ENCODE measurements around the gene TENT4A.
A peak's percentile ranks its signal among the peaks of the same experiment; 100 is the strongest.

TENT4A gene

DNA sequence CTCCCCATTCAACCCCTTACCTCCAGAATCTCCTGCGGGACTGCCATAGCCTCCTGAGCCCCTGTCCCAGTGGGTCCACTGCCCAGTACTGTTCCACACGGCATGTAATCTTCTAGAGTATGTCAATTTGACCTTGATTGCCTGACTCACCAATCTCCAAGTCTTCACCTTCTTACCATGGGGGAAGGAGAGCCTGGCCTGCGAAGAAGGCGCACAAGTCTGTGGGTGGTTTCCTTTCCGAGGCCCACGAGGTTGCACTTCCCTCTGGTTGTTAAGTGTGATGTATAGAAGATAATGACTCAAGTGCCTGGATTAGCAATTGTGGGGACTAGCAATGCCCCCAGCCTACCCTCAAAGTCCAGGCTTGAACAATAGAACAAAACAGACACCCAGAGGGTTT, 8.1 kb upstream of the TENT4A start:
- Histone ChIP-seq H3K9me3 (no peaks in the 10 kb centered on the region), H3K27me3 (ENCODE audit: low read depth) (no peaks in the 10 kb centered on the region), H3K4me3 (no peak overlapping the region), H3K36me3 (replicated peaks) (no peaks in the 10 kb centered on the region), H3K4me1 (no peaks in the 10 kb centered on the region)
- DNase-seq (ENCODE audit: low spot score in 2 of 2) = no peak
- in situ Hi-C loops (cut with MboI; ENCODE audit: low sequenced_read_pairs) = no loop called here

GRCh38 chr5:6705959-6706358, 7.3 kb upstream of the TENT4A start:
- no peaks in the 10 kb centered on the region for H3K27me3 ChIP-seq (ENCODE audit: low read depth)
- H3K4me1 ChIP-seq = no peaks in the 10 kb centered on the region
- in situ Hi-C loops (cut with MboI; ENCODE audit: low sequenced_read_pairs) = no loop called here
- no peaks in the 10 kb centered on the region for H3K36me3 ChIP-seq (replicated peaks)
- no peaks in the 10 kb centered on the region for H3K9me3 ChIP-seq
- H3K4me3 ChIP-seq = no peak overlapping the region
- no peak for DNase-seq (ENCODE audit: low spot score in 2 of 2)

GRCh38 chr5:6707852-6708251, 5.4 kb upstream of the TENT4A start:
- peaks cover 4% of the 10 kb centered on the region; the same call in 1 of the 2 replicates for H3K4me1 ChIP-seq
- no peaks in the 10 kb centered on the region for H3K36me3 ChIP-seq (replicated peaks)
- DNase-seq (ENCODE audit: low spot score in 2 of 2) = no peak
- H3K9me3 ChIP-seq = no peaks in the 10 kb centered on the region
- in situ Hi-C loops (cut with MboI; ENCODE audit: low sequenced_read_pairs) = no loop called here
- H3K27me3 ChIP-seq (ENCODE audit: low read depth) = no peaks in the 10 kb centered on the region
- no peak overlapping the region for H3K4me3 ChIP-seq

GRCh38 chr5:6708814-6709213, 4.4 kb upstream of the TENT4A start:
- H3K4me1 ChIP-seq = peaks cover 4% of the 10 kb centered on the region; the same call in 1 of the 2 replicates
- H3K27me3 ChIP-seq (ENCODE audit: low read depth) = no peaks in the 10 kb centered on the region
- in situ Hi-C loops (cut with MboI; ENCODE audit: low sequenced_read_pairs) = no loop called here
- H3K9me3 ChIP-seq = no peaks in the 10 kb centered on the region
- no peak overlapping the region for H3K4me3 ChIP-seq
- no peaks in the 10 kb centered on the region for H3K36me3 ChIP-seq (replicated peaks)
- no peak for DNase-seq (ENCODE audit: low spot score in 2 of 2)

DNA sequence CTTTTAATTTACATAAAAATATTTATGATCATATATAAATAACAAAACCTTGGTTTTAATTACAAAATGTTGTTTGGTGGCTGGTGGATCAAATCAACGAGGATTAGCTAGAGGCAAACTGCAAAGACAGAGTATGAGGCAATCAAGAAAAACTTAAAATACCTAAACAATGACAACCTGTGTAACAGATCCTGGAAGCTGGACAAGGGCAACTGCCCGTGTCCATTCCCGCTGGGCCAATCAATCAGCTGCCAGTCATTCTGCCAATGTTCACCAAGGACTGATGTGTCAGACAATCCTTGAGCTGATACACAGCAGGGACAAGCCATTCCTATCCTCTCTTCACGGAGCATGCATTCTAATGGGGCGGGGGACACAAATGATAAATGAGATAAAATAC, 3.2 kb upstream of the TENT4A start:
- no peaks in the 10 kb centered on the region for H3K9me3 ChIP-seq
- H3K27me3 ChIP-seq (ENCODE audit: low read depth) = no peaks in the 10 kb centered on the region
- in situ Hi-C loops (cut with MboI; ENCODE audit: low sequenced_read_pairs) = no loop called here
- H3K4me1 ChIP-seq = peaks cover 4% of the 10 kb centered on the region; the same call in 1 of the 2 replicates
- no peak overlapping the region for H3K4me3 ChIP-seq
- H3K36me3 ChIP-seq (replicated peaks) = no peaks in the 10 kb centered on the region; the same call in 1 of the 2 replicates
- DNase-seq (ENCODE audit: low spot score in 2 of 2) = no peak

- no peaks in the 10 kb centered on the region for H3K9me3 ChIP-seq
- in situ Hi-C loops (cut with MboI; ENCODE audit: low sequenced_read_pairs) = no loop called here
- DNase-seq (ENCODE audit: low spot score in 2 of 2) = no peak
Observed at GRCh38 chr5:6710551-6711318, 2.5 kb upstream of the TENT4A start.

DNA sequence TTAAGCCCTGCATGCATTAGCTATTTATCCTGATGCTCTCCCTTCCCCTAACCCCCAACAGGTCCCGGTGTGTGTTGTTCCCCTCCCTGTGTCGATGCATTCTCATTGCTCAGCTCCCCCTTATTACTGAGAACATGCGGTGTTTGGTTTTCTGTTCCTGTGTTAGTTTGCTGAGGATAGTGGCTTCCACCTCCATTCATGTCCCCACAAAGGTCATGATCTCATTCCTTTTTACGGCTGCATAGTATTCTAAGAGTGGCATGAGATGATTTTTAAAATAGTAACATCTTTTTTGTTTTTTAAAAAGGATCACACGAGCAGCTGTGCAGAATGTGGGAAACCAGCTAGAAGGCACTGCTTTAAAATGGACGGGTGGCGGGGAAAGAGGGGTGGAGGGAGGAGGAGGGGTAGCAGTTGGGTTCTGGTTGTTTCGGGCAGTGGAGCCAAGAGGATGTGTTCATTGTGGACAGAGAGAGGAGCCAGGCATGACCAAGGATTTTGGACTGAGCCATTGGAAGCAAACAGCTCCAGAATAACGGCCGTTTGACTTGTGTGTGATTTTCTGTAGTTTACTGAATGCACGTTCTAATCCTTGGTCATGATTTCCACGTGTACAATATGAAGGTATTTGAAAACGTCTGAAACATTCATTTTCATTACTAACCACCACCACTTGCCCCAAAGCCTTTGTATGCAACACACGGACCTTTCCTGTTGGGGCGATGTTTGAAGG, 1.7 kb upstream of the TENT4A start:
- Histone ChIP-seq H3K4me1 (peaks cover 7% of the 10 kb centered on the region; the same call in 1 of the 2 replicates), H3K4me3 (peak overlapping the region; percentile 48), H3K36me3 (replicated peaks) (peaks cover 1% of the 10 kb centered on the region), H3K9me3 (no peaks in the 10 kb centered on the region), H3K27me3 (ENCODE audit: low read depth) (no peaks in the 10 kb centered on the region)
- in situ Hi-C loops (cut with MboI; ENCODE audit: low sequenced_read_pairs) = no loop called here
- no peak for DNase-seq (ENCODE audit: low spot score in 2 of 2)

More at GRCh38 chr5:6710551-6711318, 2.5 kb upstream of the TENT4A start:
- Histone ChIP-seq H3K27me3 (ENCODE audit: low read depth) (no peaks in the 10 kb centered on the region), H3K36me3 (replicated peaks) (no peaks in the 10 kb centered on the region; the same call in 1 of the 2 replicates), H3K4me1 (peaks cover 4% of the 10 kb centered on the region; the same call in 1 of the 2 replicates), H3K4me3 (no peak overlapping the region)

DNA sequence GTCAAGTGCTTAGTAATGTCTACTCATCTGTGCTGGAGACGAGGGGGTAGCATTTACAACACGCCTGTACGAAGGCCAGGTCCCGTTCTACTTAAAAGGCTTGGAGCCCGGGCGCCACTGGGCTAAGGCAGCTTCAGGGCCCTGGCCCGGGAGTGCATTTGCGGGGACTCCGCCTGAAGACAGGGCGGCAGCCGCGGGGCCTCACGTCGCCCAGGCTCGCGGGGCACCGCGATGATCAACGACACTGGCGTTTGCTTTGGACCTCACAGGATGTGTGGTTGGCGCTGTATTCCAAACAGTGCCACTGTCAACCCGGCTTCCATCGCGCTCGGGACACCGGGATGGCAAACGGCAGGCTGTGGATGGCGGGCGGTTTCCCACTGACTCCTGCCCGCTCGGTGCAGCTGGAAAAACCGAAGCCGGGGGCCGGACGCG, 1.1 kb upstream of the TENT4A start:
- DNase-seq (ENCODE audit: low spot score in 2 of 2) = peak; percentile 12 to 52

GRCh38 chr5:6712577-6713273, 507 bp upstream of the TENT4A start:
- Histone ChIP-seq H3K4me3 (peak overlapping the region; percentile 48), H3K27me3 (ENCODE audit: low read depth) (no peaks in the 10 kb centered on the region), H3K9me3 (no peaks in the 10 kb centered on the region), H3K4me1 (peaks cover 7% of the 10 kb centered on the region; the same call in 1 of the 2 replicates), H3K36me3 (replicated peaks) (peaks cover 6% of the 10 kb centered on the region)
- in situ Hi-C loops (cut with MboI; ENCODE audit: low sequenced_read_pairs) = no loop called here
- DNase-seq (ENCODE audit: low spot score in 2 of 2) = peak; percentile 87 to 96

More for the DNA sequence above, 1.1 kb upstream of the TENT4A start:
- Histone ChIP-seq H3K27me3 (ENCODE audit: low read depth) (no peaks in the 10 kb centered on the region), H3K9me3 (no peaks in the 10 kb centered on the region), H3K36me3 (replicated peaks) (peaks cover 6% of the 10 kb centered on the region), H3K4me1 (peaks cover 7% of the 10 kb centered on the region; the same call in 1 of the 2 replicates), H3K4me3 (peak overlapping the region; percentile 48)
- in situ Hi-C loops (cut with MboI; ENCODE audit: low sequenced_read_pairs) = no loop called here

DNA sequence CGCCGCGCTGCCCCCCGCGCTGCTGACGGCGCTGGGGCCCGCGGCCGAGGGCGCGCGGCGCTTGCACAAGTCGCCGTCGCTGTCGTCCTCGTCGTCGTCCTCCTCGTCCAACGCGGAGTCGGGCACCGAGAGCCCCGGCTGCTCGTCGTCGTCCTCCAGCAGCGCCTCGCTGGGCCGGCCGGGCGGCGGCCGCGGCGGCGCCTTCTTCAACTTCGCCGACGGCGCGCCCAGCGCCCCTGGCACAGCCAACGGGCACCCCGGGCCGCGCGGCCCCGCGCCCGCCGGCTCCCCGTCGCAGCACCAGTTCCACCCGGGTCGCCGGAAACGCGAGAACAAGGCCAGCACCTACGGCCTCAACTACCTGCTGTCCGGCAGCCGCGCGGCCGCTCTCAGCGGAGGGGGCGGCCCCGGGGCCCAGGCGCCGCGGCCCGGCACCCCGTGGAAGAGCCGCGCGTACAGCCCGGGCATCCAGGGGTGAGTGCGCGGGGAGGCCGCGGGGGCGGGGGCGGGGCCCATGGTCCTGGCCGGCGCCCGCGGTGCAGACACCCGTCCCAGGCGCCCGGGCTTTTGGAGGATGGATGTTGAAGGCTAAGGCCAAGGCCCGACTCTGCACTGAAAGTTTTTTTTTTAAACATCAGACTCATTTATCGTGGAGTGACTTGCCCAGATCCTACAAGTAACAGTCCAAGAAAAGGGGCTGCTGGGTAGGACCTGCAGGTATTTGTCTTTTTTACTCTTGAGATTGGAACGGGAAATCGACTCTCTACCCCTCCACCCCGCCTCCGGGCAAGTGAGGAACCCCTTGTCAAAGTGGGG, 1.2 kb downstream of the TENT4A start:
- H3K9me3 ChIP-seq = no peaks in the 10 kb centered on the region
- peak overlapping the region; percentile 53 for H3K4me3 ChIP-seq
- H3K4me1 ChIP-seq = peaks cover 7% of the 10 kb centered on the region; the same call in 1 of the 2 replicates
- no peaks in the 10 kb centered on the region for H3K27me3 ChIP-seq (ENCODE audit: low read depth)
- H3K36me3 ChIP-seq (replicated peaks) = peaks cover 6% of the 10 kb centered on the region
- DNase-seq (ENCODE audit: low spot score in 2 of 2) = peak in 1 of 2 experiments; percentile 35
- in situ Hi-C loops (cut with MboI; ENCODE audit: low sequenced_read_pairs) = loop anchor here (5.0 kb wide), 1 partner anchor 82 kb away; the partner anchor contains the start of genes NSUN2 and SRD5A1

DNA sequence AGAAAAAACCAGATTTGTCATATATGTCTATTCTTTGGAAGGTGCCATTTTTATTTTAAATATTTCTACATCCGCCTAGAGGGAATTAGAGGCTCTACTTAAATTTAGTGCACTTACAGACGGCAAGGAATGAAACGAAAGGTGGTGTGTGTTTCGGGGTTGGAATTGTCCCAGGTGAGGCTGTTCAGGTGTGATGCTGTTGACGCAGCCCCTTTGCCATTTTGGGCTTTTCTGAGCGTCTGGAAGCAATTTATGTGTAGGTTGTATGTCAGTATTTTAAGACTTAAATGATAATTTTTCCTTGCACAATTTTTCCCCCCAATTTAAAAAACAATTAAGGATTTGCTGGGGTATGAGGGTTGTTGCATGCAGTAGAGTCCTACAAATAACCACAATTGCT, 2.0 kb downstream of the TENT4A start:
- in situ Hi-C loops (cut with MboI; ENCODE audit: low sequenced_read_pairs) = loop anchor here (5.0 kb wide), 1 partner anchor 83 kb away; the partner anchor contains the start of genes NSUN2 and SRD5A1

GRCh38 chr5:6715758-6716628, 2.8 kb downstream of the TENT4A start:
- DNase-seq (ENCODE audit: low spot score in 2 of 2) = no peak

More for the DNA sequence above, 2.0 kb downstream of the TENT4A start:
- Histone ChIP-seq H3K9me3 (no peaks in the 10 kb centered on the region), H3K4me3 (peak overlapping the region; percentile 53), H3K27me3 (ENCODE audit: low read depth) (no peaks in the 10 kb centered on the region), H3K36me3 (replicated peaks) (peaks cover 6% of the 10 kb centered on the region), H3K4me1 (peaks cover 7% of the 10 kb centered on the region; the same call in 1 of the 2 replicates)
- DNase-seq (ENCODE audit: low spot score in 2 of 2) = no peak

More at GRCh38 chr5:6715758-6716628, 2.8 kb downstream of the TENT4A start:
- Histone ChIP-seq H3K4me1 (peaks cover 7% of the 10 kb centered on the region; the same call in 1 of the 2 replicates), H3K4me3 (peak overlapping the region; percentile 53), H3K36me3 (replicated peaks) (peaks cover 6% of the 10 kb centered on the region), H3K27me3 (ENCODE audit: low read depth) (no peaks in the 10 kb centered on the region), H3K9me3 (no peaks in the 10 kb centered on the region)
- in situ Hi-C loops (cut with MboI; ENCODE audit: low sequenced_read_pairs) = loop anchor here (5.0 kb wide), 1 partner anchor 84 kb away; the partner anchor contains the start of genes NSUN2 and SRD5A1
